LNCaP clone FGC (cell line): Measurements from ENCODE around the gene PLCB1.
A peak's percentile ranks its signal among the peaks of the same experiment; 100 is the strongest.

Source experiments
- DNase-seq: peaks from one replicate; pipeline ENCODE4 v3.0.0-alpha.2; 2011; ENCODE audit warnings: low read depth
- H3K4me3 ChIP-seq: 2 replicates; pipeline ENCODE4 v1.5.1; 2011; ENCODE audit warnings: mild to moderate bottlenecking, low read depth, low read length, control low read depth
- TF ChIP-seq, protein P1 (sequence below): IDR thresholded peaks from 2 replicates; pipeline ENCODE4 v1.5.1; 2012; ENCODE audit warnings: mild to moderate bottlenecking; ENCODE audit not compliant: control insufficient read depth, insufficient read depth; ENCODE audit errors: extremely low read depth

PLCB1 gene

DNA sequence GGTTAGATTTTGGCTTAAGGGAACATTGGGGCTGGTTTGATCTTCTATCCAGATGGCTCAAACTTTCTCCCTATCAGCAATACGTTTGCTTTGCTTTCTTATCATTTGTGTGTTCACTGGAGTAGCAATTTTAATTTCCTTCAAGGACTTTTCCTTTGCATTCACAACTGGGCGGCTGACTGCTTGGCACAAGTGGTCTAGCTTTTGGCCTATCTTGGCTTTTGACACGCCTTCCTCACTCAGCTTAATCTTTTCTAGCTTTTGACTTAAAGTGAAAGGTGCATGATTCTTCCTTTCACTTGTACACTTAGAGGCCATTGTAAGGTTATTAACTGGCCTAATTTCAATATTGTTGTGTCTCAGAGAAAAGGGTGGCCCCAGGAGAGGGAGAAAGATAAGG, 254.9 kb downstream of the PLCB1 start:
- DNase-seq = no peak
- no peak overlapping the region for H3K4me3 ChIP-seq
- TF ChIP-seq, protein P1, sequence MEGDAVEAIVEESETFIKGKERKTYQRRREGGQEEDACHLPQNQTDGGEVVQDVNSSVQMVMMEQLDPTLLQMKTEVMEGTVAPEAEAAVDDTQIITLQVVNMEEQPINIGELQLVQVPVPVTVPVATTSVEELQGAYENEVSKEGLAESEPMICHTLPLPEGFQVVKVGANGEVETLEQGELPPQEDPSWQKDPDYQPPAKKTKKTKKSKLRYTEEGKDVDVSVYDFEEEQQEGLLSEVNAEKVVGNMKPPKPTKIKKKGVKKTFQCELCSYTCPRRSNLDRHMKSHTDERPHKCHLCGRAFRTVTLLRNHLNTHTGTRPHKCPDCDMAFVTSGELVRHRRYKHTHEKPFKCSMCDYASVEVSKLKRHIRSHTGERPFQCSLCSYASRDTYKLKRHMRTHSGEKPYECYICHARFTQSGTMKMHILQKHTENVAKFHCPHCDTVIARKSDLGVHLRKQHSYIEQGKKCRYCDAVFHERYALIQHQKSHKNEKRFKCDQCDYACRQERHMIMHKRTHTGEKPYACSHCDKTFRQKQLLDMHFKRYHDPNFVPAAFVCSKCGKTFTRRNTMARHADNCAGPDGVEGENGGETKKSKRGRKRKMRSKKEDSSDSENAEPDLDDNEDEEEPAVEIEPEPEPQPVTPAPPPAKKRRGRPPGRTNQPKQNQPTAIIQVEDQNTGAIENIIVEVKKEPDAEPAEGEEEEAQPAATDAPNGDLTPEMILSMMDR = no peak

DNA sequence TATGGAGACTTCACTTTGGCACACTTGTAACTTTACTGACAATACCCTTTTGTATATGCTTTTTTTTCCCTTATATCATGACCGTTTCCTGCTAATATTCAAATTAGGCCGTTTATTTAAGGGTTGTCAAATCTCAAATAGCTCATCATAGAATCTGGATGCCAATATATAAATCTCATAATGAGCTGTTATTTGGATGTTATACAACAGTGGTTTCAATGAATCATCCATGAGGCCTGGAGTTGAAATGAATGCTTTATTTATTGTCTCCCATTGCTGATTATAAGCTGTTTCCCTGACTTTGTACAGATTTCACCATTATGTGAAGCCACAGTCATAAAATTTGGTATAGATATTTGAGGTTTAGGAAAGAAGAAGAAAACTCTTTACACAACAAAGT, 256.1 kb downstream of the PLCB1 start:
- H3K4me3 ChIP-seq = no peak overlapping the region
- DNase-seq = no peak
- TF ChIP-seq, protein P1 = no peak

DNA sequence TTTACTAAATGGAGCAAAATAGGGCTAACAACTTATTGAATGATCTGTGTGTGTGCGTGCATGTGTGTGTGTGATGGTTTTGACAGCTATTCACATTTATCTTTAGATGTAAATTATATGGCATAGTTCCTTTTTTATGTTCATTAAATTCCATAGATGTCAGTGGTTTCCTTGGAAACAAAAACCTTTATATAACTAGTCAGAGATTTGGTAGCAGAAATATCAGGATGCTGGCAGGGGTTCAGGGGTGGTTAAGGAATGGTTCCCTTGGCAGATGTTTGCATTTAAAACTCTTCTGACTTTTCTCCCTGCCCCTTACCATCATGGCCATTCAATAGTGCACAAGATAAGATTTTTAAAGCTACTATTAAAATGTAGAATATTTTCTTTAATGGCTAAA, 256.6 kb downstream of the PLCB1 start:
- TF ChIP-seq, protein P1 = no peak
- no peak for DNase-seq

DNA sequence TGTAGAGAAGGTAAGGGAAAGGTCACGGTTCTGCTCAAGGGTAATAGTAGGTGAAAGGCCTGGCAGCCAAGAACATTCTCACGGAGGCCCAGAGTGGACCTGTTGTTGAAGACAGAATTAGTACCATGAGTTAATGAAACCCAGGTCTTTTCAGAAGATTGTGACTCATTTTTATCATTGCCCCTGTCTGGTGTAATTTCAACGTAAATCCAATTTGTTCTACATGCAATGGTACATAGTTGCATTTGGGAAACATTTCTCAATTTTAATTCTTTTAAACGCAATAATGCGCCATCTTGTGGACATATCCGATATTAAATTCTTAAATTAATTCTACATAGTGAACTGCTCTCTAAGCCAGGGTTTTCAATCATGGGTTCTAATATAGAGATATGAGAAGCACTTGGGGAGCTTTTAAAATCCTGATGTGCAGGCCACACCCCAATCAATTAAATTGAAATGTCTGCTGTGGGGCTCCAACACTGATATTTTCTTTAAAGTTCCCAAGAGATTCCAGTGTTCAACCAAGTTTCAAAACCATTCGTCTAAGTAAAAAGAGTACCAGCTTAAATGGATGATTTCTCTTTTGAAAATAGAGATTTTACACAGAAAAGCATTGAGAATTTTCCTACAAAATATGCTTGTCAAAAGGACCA, 257.4 kb downstream of the PLCB1 start:
- no peak overlapping the region for H3K4me3 ChIP-seq
- TF ChIP-seq, protein P1 = peak; percentile 36; the same call in 1 of the 2 replicates
- peak; percentile 14 for DNase-seq

More for the DNA sequence above, 256.6 kb downstream of the PLCB1 start:
- no peak overlapping the region for H3K4me3 ChIP-seq

DNA sequence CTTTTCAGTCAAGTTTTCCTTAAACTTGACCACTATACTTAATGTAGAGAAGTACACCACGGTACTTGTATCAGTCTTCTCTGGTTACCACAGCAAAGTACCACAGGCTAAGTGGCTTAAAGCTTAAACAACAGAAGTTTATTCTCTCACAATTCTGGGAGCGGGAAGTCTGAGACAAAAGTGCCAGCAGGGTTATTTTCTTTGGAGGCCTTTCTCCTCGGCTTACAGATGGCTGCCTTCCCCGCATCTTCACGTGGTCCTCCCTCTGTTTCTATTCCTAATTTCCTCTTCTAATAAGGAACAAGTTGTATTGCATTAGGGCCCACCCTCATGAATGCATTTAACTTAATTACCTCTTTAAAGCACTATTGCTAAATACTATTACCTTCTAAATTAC, 258.0 kb downstream of the PLCB1 start:
- TF ChIP-seq, protein P1 = no peak
- no peak overlapping the region for H3K4me3 ChIP-seq
- no peak for DNase-seq

DNA sequence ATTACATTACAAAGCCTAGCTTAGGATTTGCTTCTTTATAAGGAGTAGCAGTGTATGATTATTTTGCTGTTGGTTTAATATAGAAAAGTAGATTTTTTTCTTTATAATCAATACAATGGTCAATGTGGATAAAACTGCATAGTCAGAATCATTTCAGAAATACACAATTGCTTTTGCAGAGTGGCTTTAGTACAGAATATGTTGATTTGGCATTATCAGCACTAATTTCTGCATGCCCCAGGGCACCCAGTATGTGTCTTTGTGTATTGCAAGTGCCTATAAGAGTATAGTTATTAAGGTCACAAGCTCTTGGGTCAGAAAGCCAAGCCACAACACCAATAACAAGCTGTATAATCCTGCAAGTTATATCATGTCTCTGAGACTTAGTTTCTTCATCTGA, 258.4 kb downstream of the PLCB1 start:
- no peak for DNase-seq
- TF ChIP-seq, protein P1 = no peak
- H3K4me3 ChIP-seq = no peak overlapping the region

DNA sequence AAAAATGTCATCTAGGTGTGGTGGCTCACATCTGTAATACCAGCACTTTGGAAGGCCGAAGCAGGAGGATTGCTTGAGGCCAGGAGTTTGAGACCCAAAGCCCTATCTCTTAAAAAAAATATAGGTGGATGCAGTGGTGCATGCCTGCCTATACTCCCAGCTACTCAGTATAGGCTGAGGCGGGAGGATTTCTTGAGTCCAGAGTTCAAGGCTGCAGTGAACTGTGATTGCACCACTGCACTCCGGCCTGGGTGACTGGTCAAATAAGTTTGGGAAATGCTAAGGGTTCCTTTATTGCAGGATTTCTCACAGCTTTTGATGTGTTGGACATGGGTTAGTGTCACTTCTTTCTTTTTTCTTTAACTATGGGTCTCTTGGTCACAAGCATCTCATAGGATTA, 261.3 kb downstream of the PLCB1 start:
- TF ChIP-seq, protein P1 = no peak
- no peak overlapping the region for H3K4me3 ChIP-seq

More for the DNA sequence above, 261.3 kb downstream of the PLCB1 start:
- no peak for DNase-seq
